Liver (tissue), 9 donors: ENCODE measurements around the gene ZDHHC8. TPM values are rescaled to one million over a fixed set of nuclear protein-coding genes. Genes with fewer than 3 reads are reported as not detected.

Experiments
- DNase-seq: peaks from one replicate; pipeline ENCODE4 v3.0.0-alpha.2; 2017; ENCODE audit warnings: low spot score
- H3K27ac ChIP-seq, 2 donors: one replicate each; pipeline ENCODE4 v1.7.0; 2013; ENCODE audit warnings: inconsistent platforms in 2 of 2, low read length in 2 of 2, control low read depth in 1 of 2, low read depth in 1 of 2, mild to moderate bottlenecking in 1 of 2
- H3K27me3 ChIP-seq, 4 donors: one replicate each; pipeline versions ENCODE4 v1.6.1 to v1.7.0; 2013; ENCODE audit warnings: low read length in 3 of 4, inconsistent platforms in 1 of 4, mild to moderate bottlenecking in 1 of 4, moderate library complexity in 1 of 4; ENCODE audit not compliant: control insufficient read depth in 4 of 4, insufficient read depth in 4 of 4
- H3K36me3 ChIP-seq, 4 donors: one replicate each; pipeline versions ENCODE4 v1.6.1 to v1.7.0; 2013; ENCODE audit warnings: low read length in 3 of 4, mild to moderate bottlenecking in 3 of 4, low read depth in 1 of 4, moderate library complexity in 1 of 4; ENCODE audit not compliant: control insufficient read depth in 4 of 4, insufficient read depth in 3 of 4
- H3K4me1 ChIP-seq, 4 donors: one replicate each; pipeline versions ENCODE4 v1.6.1 to v1.7.0; 2013; ENCODE audit warnings: low read length in 3 of 4, mild to moderate bottlenecking in 3 of 4, moderate library complexity in 1 of 4; ENCODE audit not compliant: control insufficient read depth in 4 of 4, insufficient read depth in 4 of 4
- H3K4me3 ChIP-seq, 3 donors: one replicate each; pipeline versions ENCODE4 v1.6.1 to v1.7.0; 2013; ENCODE audit warnings: low read length in 3 of 3, control low read depth in 1 of 3, low read depth in 1 of 3, mild to moderate bottlenecking in 1 of 3
- H3K9ac ChIP-seq, 2 donors: one replicate each; pipeline ENCODE4 v1.7.0; 2013; ENCODE audit warnings: low read length in 2 of 2, mild to moderate bottlenecking in 2 of 2, moderate library complexity in 2 of 2, control low read depth in 1 of 2, low read depth in 1 of 2
- H3K9me3 ChIP-seq, 4 donors: one replicate each; pipeline versions ENCODE4 v1.6.1 to v1.7.0; 2013; ENCODE audit warnings: low read length in 3 of 4; ENCODE audit not compliant: control insufficient read depth in 4 of 4
- ATF3 ChIP-seq: IDR thresholded peaks from 2 replicates; pipeline ENCODE4 v1.6.1; 2016; ENCODE audit warnings: antibody characterized with exemption
- CTCF ChIP-seq: fragments of 150-350 bp; IDR thresholded peaks from 2 replicates; pipeline ENCODE4 v1.5.1; 2017; ENCODE audit warnings: improper control_type of control experiment, low read depth, low read length; ENCODE audit not compliant: missing input control
- EGR1 ChIP-seq, 2 donors: IDR thresholded peaks; 2 replicates each; pipeline ENCODE4 v1.6.1; 2016 to 2018; ENCODE audit warnings: antibody characterized with exemption in 2 of 2, low read depth in 2 of 2
- FOXA1 ChIP-seq: IDR thresholded peaks from 2 replicates; pipeline ENCODE4 v1.6.1; 2016; ENCODE audit warnings: antibody characterized with exemption
- FOXA2 ChIP-seq: IDR thresholded peaks from 2 replicates; pipeline ENCODE4 v1.6.1; 2016; ENCODE audit warnings: antibody characterized with exemption
- GABPA ChIP-seq, 2 donors: IDR thresholded peaks in 1 of 2; conservative IDR thresholded peaks in 1 of 2; 2 replicates each; pipeline ENCODE4 v1.6.1; 2016; ENCODE audit warnings: antibody characterized with exemption in 2 of 2, mild to moderate bottlenecking in 1 of 2, moderate library complexity in 1 of 2
- HNF4A ChIP-seq, 2 donors: conservative IDR thresholded peaks; 2 replicates each; pipeline ENCODE4 v1.6.1; 2016; ENCODE audit warnings: antibody characterized with exemption in 2 of 2, mild to moderate bottlenecking in 2 of 2
- HNF4G ChIP-seq: IDR thresholded peaks from 2 replicates; pipeline ENCODE4 v1.6.1; 2016; ENCODE audit warnings: antibody characterized with exemption
- JUND ChIP-seq, 2 donors: IDR thresholded peaks; 2 replicates each; pipeline ENCODE4 v1.6.1; 2016; ENCODE audit warnings: antibody characterized with exemption in 2 of 2
- MAX ChIP-seq: IDR thresholded peaks from 2 replicates; pipeline ENCODE4 v1.6.1; 2016; ENCODE audit warnings: antibody characterized with exemption
- NR2F2 ChIP-seq: IDR thresholded peaks from 2 replicates; pipeline ENCODE4 v1.6.1; 2016; ENCODE audit warnings: antibody characterized with exemption
- RAD21 ChIP-seq, 2 donors: IDR thresholded peaks; 2 replicates each; pipeline ENCODE4 v1.6.1; 2016; ENCODE audit warnings: antibody characterized with exemption in 2 of 2, mild to moderate bottlenecking in 2 of 2
- REST ChIP-seq: IDR thresholded peaks from 2 replicates; pipeline ENCODE4 v1.6.1; 2016; ENCODE audit warnings: antibody characterized with exemption, mild to moderate bottlenecking
- RXRA ChIP-seq, 2 donors: IDR thresholded peaks; 2 replicates each; pipeline ENCODE4 v1.6.1; 2017 to 2018; ENCODE audit warnings: antibody characterized with exemption in 2 of 2, mild to moderate bottlenecking in 1 of 2
- TAF1 ChIP-seq: conservative IDR thresholded peaks from 2 replicates; pipeline ENCODE4 v1.6.1; 2016; ENCODE audit warnings: antibody characterized with exemption, mild to moderate bottlenecking
- YY1 ChIP-seq: IDR thresholded peaks from 2 replicates; pipeline ENCODE4 v1.6.1; 2016; ENCODE audit warnings: antibody characterized with exemption, mild to moderate bottlenecking
- ZBTB33 ChIP-seq: IDR thresholded peaks from 2 replicates; pipeline ENCODE4 v1.6.1; 2016; ENCODE audit warnings: antibody characterized with exemption
- WGBS: extraction: QIAGEN DNeasy Blood & Tissue Kit; methylation state at CpG from one replicate; pipeline ENCODE4 v1.1.7; 2013; 5-methylcytosine and 5-hydroxymethylcytosine counted together
- polyA plus RNA-seq, 2 donors: library from polyadenylated mRNA; stranded (reverse) in 1 of 2; unstranded in 1 of 2; fragments of 200-250 nt in 1 of 2; fragments of >200 nt in 1 of 2; fragmentation: Nextera tagmentation in 1 of 2; extraction: Ambion mirVana in 1 of 2; gene quantifications; one replicate each; pipeline versions ENCODE4 v1.2.1 to v1.2.3, GENCODE V29; 2013 to 2015
- total RNA-seq, 2 donors: library from RNA; depleted of rRNA; stranded (reverse); fragments of >200 nt; gene quantifications; one replicate each; pipeline ENCODE4 v1.2.3, GENCODE V29; 2014
- donor health status: healthy.
- donor health status: healthy.
- donor health status: healthy.
- donor health status: healthy.
- donor health status: healthy.

The ZDHHC8 gene
- total and polyA plus RNA-seq, 4 donors = 2.9 to 11.8 (median 6.8) TPM

- no peak for TF ChIP-seq MAX
- TF ChIP-seq RAD21 (IDR thresholded peaks at IDR 0.05) = no peak
- no peak for TF ChIP-seq HNF4A (conservative IDR thresholded peaks at IDR 0.05)
- TF ChIP-seq CTCF = no peak
- TF ChIP-seq ATF3 = no peak
- TF ChIP-seq HNF4G = no peak
- TF ChIP-seq NR2F2 = no peak
- TF ChIP-seq GABPA (IDR thresholded peaks at IDR 0.05 in 1 of 2, conservative IDR thresholded peaks at IDR 0.05 in 1 of 2) = no peak
These were observed 46.0 kb upstream of the ZDHHC8 start (continued) for GRCh38 chr22:20085651-20086050.

GRCh38 chr22:20086101-20086599, 45.5 kb upstream of the ZDHHC8 start:
- Histone ChIP-seq H3K36me3 (peaks cover 23 to 49% (median 37%) of the 10 kb centered on the region in 4 donors), H3K9ac (no peak overlapping the region), H3K9me3 (no peaks in the 10 kb centered on the region), H3K27ac (no peak overlapping the region), H3K27me3 (no peaks in the 10 kb centered on the region), H3K4me3 (no peak overlapping the region), H3K4me1 (peaks cover 17 to 49% (median 41%) of the 10 kb centered on the region in 4 donors)
- DNase-seq = no peak
- TF ChIP-seq HNF4A (conservative IDR thresholded peaks at IDR 0.05) (no peak), RXRA (IDR thresholded peaks at IDR 0.05) (no peak), ZBTB33 (no peak), FOXA1 (no peak), GABPA (IDR thresholded peaks at IDR 0.05 in 1 of 2, conservative IDR thresholded peaks at IDR 0.05 in 1 of 2) (no peak), EGR1 (IDR thresholded peaks at IDR 0.05; ENCODE audit: low read depth in 2 of 2) (no peak), NR2F2 (no peak), TAF1 (no peak), ATF3 (no peak), YY1 (no peak), JUND (IDR thresholded peaks at IDR 0.05) (no peak), FOXA2 (no peak), CTCF (no peak), REST (no peak), MAX (no peak), RAD21 (IDR thresholded peaks at IDR 0.05) (no peak)
- WGBS = 97% methylated on average over 24 of the region's 24 CpGs
